ENCODE data around the gene CHST9.
A peak's percentile ranks its signal among the peaks of the same experiment; 100 is the strongest.

Gene CHST9

DNA sequence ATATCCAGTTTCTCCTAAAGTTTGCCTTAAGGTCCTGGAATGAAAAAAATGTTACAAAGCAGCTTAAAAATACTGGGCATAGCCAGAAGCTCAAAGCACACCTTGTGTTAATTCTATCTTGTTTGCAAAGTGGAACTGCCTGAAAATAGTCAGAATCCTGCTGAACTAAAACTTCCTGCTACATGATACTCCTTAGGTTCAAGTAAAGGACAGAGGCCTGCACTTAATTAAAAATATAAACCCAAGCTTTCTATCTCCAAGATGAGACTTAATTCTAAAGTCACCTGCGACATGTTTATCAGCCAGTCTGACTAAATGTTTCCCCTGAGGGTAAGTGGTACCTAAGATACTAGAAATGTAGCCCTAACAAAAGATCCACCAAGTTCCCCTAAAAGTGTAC is 103.4 kb downstream of the CHST9 start:
- DNase-seq: no peak

DNA sequence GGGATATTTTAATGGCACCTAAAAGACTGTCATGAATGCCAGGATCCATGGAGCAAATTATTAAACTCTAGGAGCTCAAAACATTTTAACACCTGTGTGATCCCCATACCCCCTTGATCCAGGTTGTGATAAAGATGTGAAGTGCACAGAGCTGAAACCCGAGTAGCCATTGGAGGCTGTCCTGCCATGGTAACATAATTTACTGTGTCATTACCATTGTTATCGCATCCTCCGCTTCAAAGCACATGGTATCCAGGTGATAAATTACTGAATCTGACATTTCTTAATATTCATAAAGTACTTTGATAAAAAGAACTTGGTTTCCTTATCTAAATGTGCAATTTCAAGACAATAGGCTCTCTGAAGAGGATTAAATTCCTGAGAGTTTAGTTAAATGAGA is 109.3 kb downstream of the CHST9 start:
- no peak for DNase-seq

- no peak for DNase-seq
These were observed 111.7 kb downstream of the CHST9 start for GRCh38 chr18:27073404-27073830.

DNA sequence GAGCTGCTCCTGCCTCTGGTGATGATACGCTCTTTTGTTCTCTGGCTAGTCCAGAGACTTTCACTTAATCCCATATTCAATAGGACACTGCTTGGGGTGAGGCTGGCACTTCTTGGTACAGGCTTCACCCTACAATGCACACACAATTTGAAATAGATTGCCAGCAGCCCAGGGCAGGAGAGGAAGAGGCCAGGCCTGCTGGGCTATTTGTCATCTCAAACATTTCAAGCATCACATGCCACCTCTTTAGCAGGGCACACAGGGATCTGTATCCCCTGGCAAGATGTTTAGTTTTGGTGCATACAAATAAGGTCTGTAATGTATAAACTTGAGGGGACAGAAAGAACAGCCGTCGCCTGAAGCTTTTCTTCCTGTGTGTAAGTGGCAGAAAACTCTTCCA is 120.4 kb downstream of the CHST9 start:
- no peak for DNase-seq

- no peak for DNase-seq
These were observed 122.3 kb downstream of the CHST9 start for GRCh38 chr18:27062802-27063201.

- no peak for DNase-seq
These were observed 123.5 kb downstream of the CHST9 start for GRCh38 chr18:27061488-27062095.

DNA sequence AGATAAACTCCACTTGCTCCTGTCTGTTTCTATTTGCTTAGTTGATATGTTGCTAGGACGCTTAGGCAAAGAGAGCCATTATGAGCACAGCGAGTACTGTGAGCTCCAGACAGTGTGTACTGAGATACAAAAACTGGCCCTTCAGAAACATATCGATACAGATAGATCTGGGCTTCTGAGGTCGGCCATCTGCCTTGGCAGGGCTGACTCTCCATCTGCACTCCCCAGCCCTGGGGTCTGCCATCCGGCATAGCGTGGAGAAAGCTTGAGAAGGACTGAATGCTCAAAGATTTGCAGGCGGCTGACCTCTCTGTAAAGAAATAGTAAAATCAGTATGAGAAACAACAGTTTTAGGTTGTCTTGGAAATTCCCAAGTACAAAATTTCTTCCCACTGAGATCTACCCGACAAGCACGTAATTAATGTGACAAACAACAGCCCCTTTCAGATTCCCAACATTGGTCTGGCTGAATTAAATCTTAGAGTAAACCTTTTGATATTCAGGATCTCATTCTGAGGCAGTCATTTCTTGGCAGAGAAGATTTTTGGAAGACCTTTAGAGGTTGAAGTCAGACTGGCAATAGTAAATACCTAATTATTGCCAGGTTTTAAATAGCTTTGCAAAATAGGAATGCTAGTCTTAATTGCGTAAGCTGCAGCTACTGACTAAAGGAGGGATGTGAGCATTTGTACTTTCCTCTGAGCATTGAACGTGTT is 127.4 kb downstream of the CHST9 start:
- no peak for DNase-seq

DNA sequence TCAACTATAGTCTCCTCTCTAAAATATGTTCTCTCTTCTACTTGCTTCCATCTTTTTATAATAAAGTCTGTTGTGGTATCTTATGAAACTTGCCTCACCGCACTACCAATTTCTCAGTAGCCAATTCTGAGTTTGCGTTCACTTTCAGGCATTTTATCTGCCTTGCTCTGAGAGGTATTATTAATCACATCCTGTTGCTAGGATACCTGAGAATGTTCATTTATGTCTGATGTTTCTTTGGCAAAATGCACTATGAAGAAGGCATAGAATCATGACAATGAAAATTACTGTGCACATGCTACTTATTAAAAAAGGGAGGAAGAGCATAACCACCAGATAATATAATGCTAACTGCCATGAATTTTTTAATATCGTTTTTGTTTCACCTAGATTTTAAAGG is 130.2 kb downstream of the CHST9 start:
- DNase-seq: no peak

GRCh38 chr18:27049969-27050368 is 135.1 kb downstream of the CHST9 start:
- no peak for DNase-seq

- no peak for DNase-seq
These were observed 139.8 kb downstream of the CHST9 start for GRCh38 chr18:27045342-27045741.

DNA sequence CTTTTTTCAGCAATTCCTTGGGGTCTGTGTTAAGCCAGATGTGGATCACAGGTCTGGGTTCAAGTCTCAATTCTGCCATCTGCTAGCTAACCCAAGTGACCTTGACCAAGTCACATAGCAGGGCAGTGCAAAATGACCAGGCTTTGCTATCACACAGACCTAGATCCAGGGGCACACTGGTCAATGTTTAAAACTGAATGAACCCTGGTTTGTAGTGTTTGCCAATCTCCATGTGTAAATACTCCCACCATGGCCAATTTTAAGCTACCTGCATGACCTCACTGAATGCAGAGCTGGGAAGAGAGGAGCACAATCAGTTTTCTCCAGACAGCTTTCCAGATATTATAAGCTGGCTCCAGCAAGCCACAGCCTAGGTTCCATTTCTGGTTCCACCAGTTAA is 142.9 kb downstream of the CHST9 start:
- DNase-seq: no peak

DNA sequence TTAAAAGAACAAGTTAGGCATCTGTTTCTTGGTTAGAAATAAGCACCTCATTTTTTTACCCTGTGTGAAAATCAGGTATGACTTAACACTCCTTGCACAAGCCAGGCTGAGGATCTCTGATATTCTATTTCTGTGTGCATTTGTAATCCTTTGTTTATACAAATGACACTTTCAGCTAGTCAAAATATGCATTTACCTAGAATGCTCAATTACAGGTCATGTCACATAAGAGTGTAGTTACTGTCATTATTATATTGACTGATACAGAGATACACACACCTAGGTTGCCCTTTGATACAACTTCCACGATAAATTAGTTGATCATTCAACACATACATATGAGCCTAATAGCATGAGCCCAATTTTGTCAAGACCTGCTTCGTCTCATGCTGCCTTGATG is 144.3 kb downstream of the CHST9 start:
- DNase-seq: no peak

DNA sequence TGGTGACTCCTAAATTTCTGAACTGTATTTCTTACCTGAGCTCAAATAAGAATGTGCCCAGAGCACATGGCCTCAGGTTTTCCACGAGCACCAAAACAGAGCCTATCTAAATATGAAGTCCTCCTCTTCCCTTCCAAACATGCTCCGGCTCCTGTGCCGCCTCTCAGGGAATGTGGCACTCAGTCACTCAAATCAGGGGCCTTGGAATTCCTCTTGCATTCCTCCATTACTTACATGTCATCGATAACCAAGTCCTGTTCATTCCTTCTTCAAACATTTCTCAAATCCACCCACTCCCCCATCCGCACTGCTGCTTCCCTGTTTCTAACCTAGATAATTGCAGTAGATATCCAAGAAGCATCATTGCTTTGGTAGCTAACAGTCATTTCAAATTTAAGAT is 151.4 kb downstream of the CHST9 start:
- DNase-seq: no peak

DNA sequence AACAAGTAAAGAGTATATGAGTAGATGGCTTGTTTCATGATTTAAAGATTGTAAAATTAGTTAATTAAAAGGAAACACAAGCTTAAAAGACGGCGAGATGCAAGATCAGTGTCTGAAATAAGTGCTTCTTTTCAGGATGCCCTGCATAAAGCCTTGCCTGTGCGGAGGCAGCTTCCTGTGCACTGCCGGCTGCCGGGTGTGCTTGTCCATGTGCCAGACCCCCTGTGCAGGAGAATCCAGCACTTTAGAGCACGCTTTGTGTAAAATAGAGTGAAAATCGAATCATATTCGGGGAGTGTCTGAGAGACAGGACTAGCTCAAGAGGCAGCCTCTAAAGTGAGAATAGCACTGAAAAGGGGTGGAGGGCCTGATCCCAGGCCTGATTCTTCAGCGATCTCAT is 154.7 kb downstream of the CHST9 start:
- no peak for DNase-seq

GRCh38 chr18:27022477-27022876 is 162.6 kb downstream of the CHST9 start:
- no peak for DNase-seq

GRCh38 chr18:27017901-27018500 is 167.1 kb downstream of the CHST9 start:
- DNase-seq: peak; percentile 37 to 68

DNA sequence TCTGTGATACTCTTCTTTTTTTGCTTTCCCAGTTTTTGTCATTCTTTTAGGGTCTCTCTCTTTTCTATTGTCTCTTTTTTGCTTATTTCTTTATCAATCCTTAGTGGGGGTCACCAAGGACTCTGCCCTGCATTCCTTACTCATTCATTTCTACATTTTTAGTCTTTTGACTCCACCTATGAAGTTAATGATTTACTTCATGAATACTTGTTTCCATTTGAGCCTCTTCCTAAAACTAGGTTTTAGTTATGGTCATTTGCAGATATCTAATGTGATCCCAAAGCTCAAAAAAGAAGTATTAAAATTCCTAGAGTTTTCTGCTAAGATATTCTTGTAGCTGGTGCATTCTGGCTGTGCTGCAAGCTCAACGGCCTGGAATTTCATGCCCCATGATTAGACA is 170.3 kb downstream of the CHST9 start:
- DNase-seq: no peak

- DNase-seq: no peak
These were observed 174.3 kb downstream of the CHST9 start for GRCh38 chr18:27010784-27011183.

- DNase-seq: no peak
These were observed 175.8 kb downstream of the CHST9 start for GRCh38 chr18:27009293-27009692.

DNA sequence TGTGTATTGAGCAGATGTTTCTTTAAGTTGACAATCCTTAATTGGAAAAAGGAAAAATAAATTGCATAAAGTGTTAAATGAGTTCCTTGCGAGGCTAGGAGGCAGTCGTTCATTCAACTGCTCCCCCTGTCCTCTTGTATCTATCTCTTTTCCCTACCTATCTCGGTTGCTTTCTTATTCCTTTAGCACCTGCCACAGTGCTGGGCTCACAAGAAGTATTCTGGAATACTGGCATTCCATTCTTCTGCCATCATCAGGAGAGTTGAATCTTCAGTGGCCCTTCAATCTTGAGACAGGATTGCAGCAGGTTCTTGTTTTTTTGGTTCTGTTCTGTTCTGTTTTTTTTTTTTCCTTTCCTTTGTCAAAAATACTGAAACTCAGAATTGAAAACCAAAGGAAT is 176.5 kb downstream of the CHST9 start:
- no peak for DNase-seq

- no peak for DNase-seq
These were observed 177.2 kb downstream of the CHST9 start for GRCh38 chr18:27007880-27008279.

- DNase-seq: peak; percentile 60 to 72
These were observed 179.5 kb downstream of the CHST9 start for GRCh38 chr18:27005589-27005988.

- peak; percentile 13 to 23 for DNase-seq
These were observed 180.9 kb downstream of the CHST9 start for GRCh38 chr18:27004056-27004829.

GRCh38 chr18:26999797-27000196 is 185.3 kb downstream of the CHST9 start:
- no peak for DNase-seq
